ENCODE measurements around the gene ALDH8A1.

- no peak for TF ChIP-seq POLR2A (IDR thresholded peaks at IDR 0.05; ENCODE audit: low read length)
- no peak for TF ChIP-seq GATA1 (IDR thresholded peaks at IDR 0.05; ENCODE audit: low read depth, low read length)
Measured at GRCh38 chr6:134918418-134918961, 31.4 kb downstream of the ALDH8A1 start.

All from erythroblast (primary cell).